Left lung (tissue), 10 donors: ENCODE measurements around the gene ENOX1. TPM values are rescaled to one million over a fixed set of nuclear protein-coding genes. Genes with fewer than 3 reads are reported as not detected.

Experiments used
- ATAC-seq: fragments of 200-7000 bp; cut with Tn5 transposase; one replicate; pipeline ENCODE4 v1.9.1; 2020; ENCODE audit warnings: moderate library complexity
- DNase-seq, 4 donors: peaks; one replicate each; pipeline ENCODE4 v3.0.0-alpha.2; 2013 to 2020
- H3K27ac ChIP-seq, 2 donors: fragments of 200-600 bp; sonication (generic) in 1 of 2; one replicate each; pipeline versions ENCODE4 v1.5.0 to v1.8.0; 2020 to 2021
- H3K27me3 ChIP-seq, 2 donors: fragments of 200-600 bp; sonication (generic) in 1 of 2; one replicate each; pipeline versions ENCODE4 v1.5.0 to v1.8.0; 2020 to 2021
- H3K36me3 ChIP-seq, 2 donors: fragments of 200-600 bp; sonication (generic) in 1 of 2; one replicate each; pipeline versions ENCODE4 v1.5.0 to v1.8.0; 2020 to 2021
- H3K4me1 ChIP-seq, 2 donors: fragments of 200-600 bp; one replicate each; pipeline ENCODE4 v1.8.0; 2021
- H3K4me3 ChIP-seq, 2 donors: fragments of 200-600 bp; sonication (generic) in 1 of 2; one replicate each; pipeline versions ENCODE4 v1.5.0 to v1.8.0; 2020 to 2021; ENCODE audit warnings: mild to moderate bottlenecking in 1 of 2
- H3K9me3 ChIP-seq, 2 donors: fragments of 200-600 bp; sonication (generic) in 1 of 2; one replicate each; pipeline versions ENCODE4 v1.5.0 to v1.8.0; 2020 to 2021
- CTCF ChIP-seq, 2 donors: fragments of 200-600 bp; sonication (generic) in 1 of 2; IDR thresholded peaks; one replicate each; pipeline versions ENCODE4 v1.5.0 to v1.8.0; 2021; ENCODE audit warnings: antibody characterized with exemption in 2 of 2
- intact Hi-C, 2 donors: fragments of 100-400 bp; cut with DNase I; formaldehyde crosslinking; loops; one replicate each; pipeline versions ENCODE4 v1.11.2 to v1.14.2; 2022
- polyA plus RNA-seq, 6 donors: library from polyadenylated mRNA; unstranded; fragments of 120-200 nt; gene quantifications; one replicate each; pipeline ENCODE4 v1.2.1, GENCODE V29; 2013; ENCODE audit not compliant: insufficient read length in 6 of 6
- total RNA-seq, 2 donors: library from RNA; stranded (reverse); fragmentation: NEBNext Ultra II Directional; extraction: Animal tissue kit (Norgen Biotek cat#: 25700); gene quantifications; one replicate each; pipeline ENCODE4 v1.2.1, GENCODE V29; 2021
- donor health status: DM: no; HTN: yes; CAD: no.
- donor health status: DM: no; HTN: no; CAD: no.

Gene ENOX1
- total and polyA plus RNA-seq, 8 donors: 1.5 to 9.0 (median 6.8) TPM

- no peak overlapping the region for H3K27ac ChIP-seq
- ATAC-seq (no peak), DNase-seq (no peak)
- no peaks in the 10 kb centered on the region for H3K9me3 ChIP-seq
- TF ChIP-seq CTCF (IDR thresholded peaks at IDR 0.05): no peak
- intact Hi-C loops: no loop called here
- H3K4me1 ChIP-seq: no peaks in the 10 kb centered on the region
- no peaks in the 10 kb centered on the region for H3K36me3 ChIP-seq
- no peaks in the 10 kb centered on the region for H3K27me3 ChIP-seq
- H3K4me3 ChIP-seq: no peak overlapping the region
Observed at GRCh38 chr13:43278127-43278526, 508.6 kb downstream of the ENOX1 start.

GRCh38 chr13:43277142-43277541, 509.6 kb downstream of the ENOX1 start:
- H3K4me1 ChIP-seq: no peaks in the 10 kb centered on the region
- TF ChIP-seq CTCF (IDR thresholded peaks at IDR 0.05): no peak
- no peak for ATAC-seq
- no peaks in the 10 kb centered on the region for H3K36me3 ChIP-seq
- H3K9me3 ChIP-seq: no peaks in the 10 kb centered on the region
- no peaks in the 10 kb centered on the region for H3K27me3 ChIP-seq
- peak in 1 of 4 donors; percentile 17 for DNase-seq
- intact Hi-C loops: no loop called here
- no peak overlapping the region for H3K4me3 ChIP-seq
- no peak overlapping the region for H3K27ac ChIP-seq

- ATAC-seq (no peak), DNase-seq (no peak)
- Histone ChIP-seq H3K9me3 (no peaks in the 10 kb centered on the region), H3K36me3 (no peaks in the 10 kb centered on the region), H3K4me3 (no peak overlapping the region), H3K4me1 (no peaks in the 10 kb centered on the region), H3K27me3 (no peaks in the 10 kb centered on the region), H3K27ac (no peak overlapping the region)
- no peak for TF ChIP-seq CTCF (IDR thresholded peaks at IDR 0.05)
- intact Hi-C loops: no loop called here
Observed at GRCh38 chr13:43274881-43275280, 511.9 kb downstream of the ENOX1 start.

- Histone ChIP-seq H3K4me1 (no peaks in the 10 kb centered on the region), H3K27ac (no peak overlapping the region), H3K27me3 (no peaks in the 10 kb centered on the region), H3K36me3 (no peaks in the 10 kb centered on the region), H3K4me3 (no peak overlapping the region), H3K9me3 (no peaks in the 10 kb centered on the region)
- ATAC-seq (no peak), DNase-seq (no peak)
- TF ChIP-seq CTCF (IDR thresholded peaks at IDR 0.05): no peak
- intact Hi-C loops: no loop called here
Observed at GRCh38 chr13:43273362-43273761, 513.4 kb downstream of the ENOX1 start.

- H3K27me3 ChIP-seq: no peaks in the 10 kb centered on the region
- DNase-seq: no peak
- no peak for TF ChIP-seq CTCF (IDR thresholded peaks at IDR 0.05)
- intact Hi-C loops: no loop called here
- no peaks in the 10 kb centered on the region for H3K36me3 ChIP-seq
- no peak overlapping the region for H3K4me3 ChIP-seq
- no peaks in the 10 kb centered on the region for H3K9me3 ChIP-seq
- no peaks in the 10 kb centered on the region for H3K4me1 ChIP-seq
- H3K27ac ChIP-seq: no peak overlapping the region
- ATAC-seq: no peak
Observed at GRCh38 chr13:43272851-43273250, 513.9 kb downstream of the ENOX1 start.
